GM21619 (cell line): ENCODE data around the gene ZNF423.
"Not testable (repeated sequence)": the region's sequence is repeated elsewhere in the genome, so short reads cannot be mapped to it uniquely, and the experiment has no call there.

Source experiments
- ATAC-seq: cut with Tn5 transposase; IDR thresholded peaks from one replicate; pipeline ENCODE4 v1.9.1; 2021; ENCODE audit not compliant: unreplicated experiment

The ZNF423 gene

GRCh38 chr16:49564496-49565229 lies 291.2 kb downstream of the ZNF423 start:
- no peak for ATAC-seq

- ATAC-seq = no peak
These were observed 292.2 kb downstream of the ZNF423 start for GRCh38 chr16:49563666-49564065.

GRCh38 chr16:49562894-49563293 lies 293.0 kb downstream of the ZNF423 start:
- not testable (repeated sequence) for ATAC-seq

- ATAC-seq = no peak
These were observed 293.7 kb downstream of the ZNF423 start for GRCh38 chr16:49562228-49562627.

- ATAC-seq = no peak
These were observed 295.7 kb downstream of the ZNF423 start for GRCh38 chr16:49560004-49560830.

GRCh38 chr16:49559242-49559641 lies 296.7 kb downstream of the ZNF423 start:
- no peak for ATAC-seq

- no peak for ATAC-seq
These were observed 297.5 kb downstream of the ZNF423 start for GRCh38 chr16:49558451-49558850.

- no peak for ATAC-seq
These were observed 299.1 kb downstream of the ZNF423 start for GRCh38 chr16:49556606-49557446.

- no peak for ATAC-seq
These were observed 299.7 kb downstream of the ZNF423 start for GRCh38 chr16:49556249-49556605.

GRCh38 chr16:49554681-49555080 lies 301.2 kb downstream of the ZNF423 start:
- ATAC-seq = no peak

GRCh38 chr16:49552313-49552928 lies 303.5 kb downstream of the ZNF423 start:
- ATAC-seq = no peak

- no peak for ATAC-seq
These were observed 305.2 kb downstream of the ZNF423 start for GRCh38 chr16:49550666-49551065.

- no peak for ATAC-seq
These were observed 305.8 kb downstream of the ZNF423 start for GRCh38 chr16:49550140-49550539.

- no peak for ATAC-seq
These were observed 307.5 kb downstream of the ZNF423 start for GRCh38 chr16:49548325-49548970.

GRCh38 chr16:49547448-49547847 lies 308.5 kb downstream of the ZNF423 start:
- no peak for ATAC-seq

- ATAC-seq = no peak
These were observed 309.2 kb downstream of the ZNF423 start for GRCh38 chr16:49546735-49547134.

- ATAC-seq = no peak
These were observed 310.0 kb downstream of the ZNF423 start for GRCh38 chr16:49545741-49546448.

- no peak for ATAC-seq
These were observed 310.7 kb downstream of the ZNF423 start for GRCh38 chr16:49545243-49545642.

GRCh38 chr16:49544828-49545227 lies 311.1 kb downstream of the ZNF423 start:
- ATAC-seq = no peak

- no peak for ATAC-seq
These were observed 312.3 kb downstream of the ZNF423 start for GRCh38 chr16:49543631-49543946.
